Endothelial cell of umbilical vein (primary cell): ENCODE data around the gene ELP4. TPM values are rescaled to one million over a fixed set of nuclear protein-coding genes. Genes with fewer than 3 reads are reported as not detected.

Source experiments
- BruUV-seq: library from RNA; stranded (reverse); fragments of 400-500 nt; replicated peaks from 2 replicates; lab custom pipeline; 2021; lab: Mats Ljungman, UMichigan
- CTCF ChIA-PET: fragments of 300-600, 350-600 bp; sonication (Branson Sonifier 250); formaldehyde crosslinking; loops from one replicate; lab custom pipeline; 2021; ENCODE audit warnings: antibody characterized with exemption, inconsistent platforms; lab: Charles Lee
- POLR2A ChIA-PET: fragments of 300-600, 350-600 bp; sonication (Branson Sonifier 250); formaldehyde crosslinking; loops from one replicate; lab custom pipeline; 2021; ENCODE audit warnings: antibody characterized with exemption, inconsistent platforms; lab: Charles Lee
- DNase-seq: peaks from one replicate; pipeline ENCODE4 v3.0.0-alpha.2; 2011; ENCODE audit warnings: low read depth, low spot score
- FAIRE-seq: peaks from 2 replicates; lab custom pipeline; 2011; peaks lifted over from hg19 to GRCh38; lab: Jason Lieb, UNC
- H2AFZ ChIP-seq: 2 replicates; pipeline ENCODE4 v1.6.0; 2012; ENCODE audit warnings: low read depth, low read length, control low read depth, inconsistent platforms
- H3K27ac ChIP-seq: 2 replicates; pipeline ENCODE4 v1.5.1; 2011; ENCODE audit warnings: low read depth, mild to moderate bottlenecking, control low read depth, low read length, moderate library complexity; ENCODE audit not compliant: insufficient read depth
- H3K27me3 ChIP-seq, 2 experiments: 2 replicates each; pipeline versions ENCODE4 v1.6.0 to v1.6.1; 2011; ENCODE audit warnings: low read length in 2 of 2, mixed read lengths in 1 of 2; ENCODE audit not compliant: control insufficient read depth in 2 of 2, insufficient read depth in 2 of 2
- H3K36me3 ChIP-seq, 2 experiments: 2 replicates in 1 of 2; 3 replicates in 1 of 2; pipeline ENCODE4 v1.5.1; 2011; ENCODE audit warnings: low read length in 2 of 2, mild to moderate bottlenecking in 1 of 2, moderate library complexity in 1 of 2; ENCODE audit not compliant: control insufficient read depth in 2 of 2, insufficient read depth in 2 of 2; ENCODE audit errors: extremely low read depth in 1 of 2
- H3K4me1 ChIP-seq: 3 replicates; pipeline ENCODE4 v1.5.1; 2011; ENCODE audit warnings: mild to moderate bottlenecking, low read length; ENCODE audit not compliant: control insufficient read depth, insufficient read depth; ENCODE audit errors: extremely low read depth
- H3K4me2 ChIP-seq: 2 replicates; pipeline ENCODE4 v1.6.1; 2011; ENCODE audit warnings: low read length, control low read depth, mixed read lengths; ENCODE audit not compliant: insufficient read depth
- H3K4me3 ChIP-seq, 3 experiments: fragments of 200-600 bp in 1 of 3; sonication (generic), shearing (Covaris generic) in 1 of 3; replicated peaks in 1 of 3; 2 replicates each; pipeline ENCODE4 v1.5.1; 2011 to 2016; ENCODE audit warnings: control low read depth in 3 of 3, low read length in 3 of 3, mild to moderate bottlenecking in 2 of 3, inconsistent platforms in 1 of 3, low read depth in 1 of 3, moderate library complexity in 1 of 3; ENCODE audit not compliant: insufficient read depth in 1 of 3
- H3K79me2 ChIP-seq: 2 replicates; pipeline ENCODE4 v1.6.0; 2012; ENCODE audit warnings: low read length, inconsistent platforms; ENCODE audit not compliant: control insufficient read depth, insufficient read depth
- H3K9ac ChIP-seq: replicated peaks from 2 replicates; pipeline ENCODE3; 2011; ENCODE audit warnings: low read length, control low read depth; ENCODE audit not compliant: insufficient read depth; ENCODE audit errors: extremely low read depth
- H3K9me1 ChIP-seq: replicated peaks from 3 replicates; pipeline ENCODE4 v1.6.0; 2011; ENCODE audit warnings: mild to moderate bottlenecking, low read length; ENCODE audit not compliant: control insufficient read depth, insufficient read depth; ENCODE audit errors: extremely low read depth
- H3K9me3 ChIP-seq: replicated peaks from 2 replicates; pipeline ENCODE4 v1.5.1; 2012; ENCODE audit warnings: low read length, inconsistent platforms; ENCODE audit not compliant: control insufficient read depth, insufficient read depth
- H4K20me1 ChIP-seq: replicated peaks from 2 replicates; pipeline ENCODE3; 2011; ENCODE audit warnings: mild to moderate bottlenecking, low read length; ENCODE audit not compliant: control insufficient read depth, insufficient read depth; ENCODE audit errors: extremely low read depth
- FOS ChIP-seq: IDR thresholded peaks from 2 replicates; pipeline ENCODE4 v1.6.1; 2011; ENCODE audit warnings: mild to moderate bottlenecking, low read length, moderate library complexity, borderline replicate concordance; ENCODE audit not compliant: insufficient read depth
- GATA2 ChIP-seq: IDR thresholded peaks from 2 replicates; pipeline ENCODE4 v1.7.0; 2011; ENCODE audit warnings: low read depth, mild to moderate bottlenecking, moderate library complexity, mixed read lengths, low read length; ENCODE audit not compliant: insufficient read length, insufficient read depth
- JUN ChIP-seq: IDR thresholded peaks from 2 replicates; pipeline ENCODE4 v1.6.1; 2011; ENCODE audit warnings: borderline replicate concordance, low read depth; ENCODE audit not compliant: insufficient read length, insufficient read depth
- MYC ChIP-seq: IDR thresholded peaks from one replicate; pipeline ENCODE4 v1.6.1; 2011; ENCODE audit warnings: mild to moderate bottlenecking, low read depth, low read length
- POLR2A ChIP-seq: IDR thresholded peaks from 2 replicates; pipeline ENCODE4 v1.6.1; 2012; ENCODE audit warnings: low read depth, mild to moderate bottlenecking, control low read depth, low read length
- dilution Hi-C: fragments of 300-500 bp; cut with MboI; formaldehyde crosslinking; loops from one replicate; pipeline ENCODE4 v1.15.0; 2019; ENCODE audit warnings: low sequenced_read_pairs; ENCODE audit not compliant: extremely low pct_ligation_motif_present
- intact Hi-C: fragments of 100-400 bp; cut with micrococcal nuclease; formaldehyde crosslinking; loops from one replicate; pipeline ENCODE4 v1.10.0; 2022
- polyA plus RNA-seq, 4 experiments: library from polyadenylated mRNA; depleted of rRNA in 3 of 4; stranded (reverse) in 3 of 4; unstranded in 1 of 4; fragments of >200 nt; gene quantifications; 2 replicates each; pipeline versions ENCODE4 v1.2.1 to v1.2.3, GENCODE V29; 2011 to 2012; ENCODE audit warnings: missing spikeins in 1 of 4
- total RNA-seq: library from RNA; stranded (reverse); gene quantifications from 2 replicates; pipeline ENCODE4 v1.2.3, GENCODE V29; 2021
- TF ChIP-seq, protein P1 (sequence below), 2 donors: IDR thresholded peaks; 1 replicate in 1 of 2; 2 replicates in 1 of 2; pipeline ENCODE4 v1.5.1; 2011; ENCODE audit warnings: low read length in 2 of 2, mild to moderate bottlenecking in 2 of 2, moderate library complexity in 2 of 2, control low read depth in 1 of 2, inconsistent platforms in 1 of 2, low read depth in 1 of 2; ENCODE audit not compliant: insufficient read depth in 1 of 2; ENCODE audit errors: extremely low read depth in 1 of 2

The ELP4 gene
- total and polyA plus RNA-seq, 2 donors (not counting 3 experiments of a cell fraction or from before 2014, with no cell fraction given) = 11.6 to 16.3 TPM

DNA sequence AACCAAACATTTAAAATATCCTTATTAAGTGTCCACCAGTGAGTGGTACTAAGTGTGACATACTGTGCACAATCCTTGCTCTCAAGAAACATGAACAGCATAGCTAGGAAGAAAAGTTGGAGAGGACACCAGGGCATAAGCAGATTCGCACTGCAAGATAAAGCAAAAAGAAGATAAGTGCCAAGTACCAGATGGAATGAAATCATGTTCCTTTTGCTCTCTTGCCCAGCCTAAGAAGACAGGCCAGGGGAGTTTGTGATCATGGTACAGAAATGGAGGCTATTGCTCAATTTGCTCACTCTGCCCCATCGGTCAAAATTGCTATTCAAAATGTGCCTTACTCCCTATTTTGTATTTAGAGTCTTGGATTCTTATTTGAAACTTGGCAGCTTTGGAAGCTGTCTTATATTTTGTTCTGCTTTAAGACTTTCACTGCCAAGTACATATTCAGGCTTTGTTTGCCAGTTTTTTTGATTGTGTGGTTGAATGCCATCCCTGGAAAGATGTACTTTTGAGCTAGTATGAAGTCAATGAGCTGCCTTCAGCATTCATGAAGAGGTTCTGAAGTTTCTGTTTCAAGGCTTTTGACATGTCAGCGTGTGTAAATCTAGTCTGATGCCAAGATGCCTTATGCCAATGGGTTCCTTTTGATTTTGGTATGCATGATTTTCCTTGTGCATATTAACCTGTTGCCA, 211.3 kb downstream of the ELP4 start:
- H4K20me1 ChIP-seq = no peaks in the 10 kb centered on the region
- FAIRE-seq (no peak), DNase-seq (no peak)
- H3K4me3 ChIP-seq = no peak overlapping the region
- H3K9ac ChIP-seq = no peak overlapping the region
- H3K9me1 ChIP-seq = no peaks in the 10 kb centered on the region
- POLR2A ChIA-PET = no interaction called here
- intact Hi-C loops = no loop called here
- H3K27ac ChIP-seq = no peak overlapping the region
- TF ChIP-seq, protein P1, sequence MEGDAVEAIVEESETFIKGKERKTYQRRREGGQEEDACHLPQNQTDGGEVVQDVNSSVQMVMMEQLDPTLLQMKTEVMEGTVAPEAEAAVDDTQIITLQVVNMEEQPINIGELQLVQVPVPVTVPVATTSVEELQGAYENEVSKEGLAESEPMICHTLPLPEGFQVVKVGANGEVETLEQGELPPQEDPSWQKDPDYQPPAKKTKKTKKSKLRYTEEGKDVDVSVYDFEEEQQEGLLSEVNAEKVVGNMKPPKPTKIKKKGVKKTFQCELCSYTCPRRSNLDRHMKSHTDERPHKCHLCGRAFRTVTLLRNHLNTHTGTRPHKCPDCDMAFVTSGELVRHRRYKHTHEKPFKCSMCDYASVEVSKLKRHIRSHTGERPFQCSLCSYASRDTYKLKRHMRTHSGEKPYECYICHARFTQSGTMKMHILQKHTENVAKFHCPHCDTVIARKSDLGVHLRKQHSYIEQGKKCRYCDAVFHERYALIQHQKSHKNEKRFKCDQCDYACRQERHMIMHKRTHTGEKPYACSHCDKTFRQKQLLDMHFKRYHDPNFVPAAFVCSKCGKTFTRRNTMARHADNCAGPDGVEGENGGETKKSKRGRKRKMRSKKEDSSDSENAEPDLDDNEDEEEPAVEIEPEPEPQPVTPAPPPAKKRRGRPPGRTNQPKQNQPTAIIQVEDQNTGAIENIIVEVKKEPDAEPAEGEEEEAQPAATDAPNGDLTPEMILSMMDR (IDR thresholded peaks at IDR 0.05; ENCODE audit: extremely low read depth in 1 of 2, insufficient read depth in 1 of 2, low read depth in 1 of 2, low read length in 2 of 2) = no peak
- no peak for TF ChIP-seq MYC
- TF ChIP-seq FOS = no peak
- no peak for TF ChIP-seq POLR2A
- TF ChIP-seq GATA2 = no peak
- H3K79me2 ChIP-seq = no peaks in the 10 kb centered on the region
- no TSS peak for BruUV-seq
- dilution Hi-C loops = no loop called here
- H3K36me3 ChIP-seq = no peaks in the 10 kb centered on the region
- H3K9me3 ChIP-seq = no peaks in the 10 kb centered on the region
- no peaks in the 10 kb centered on the region for H3K27me3 ChIP-seq
- no peak overlapping the region for H2AFZ ChIP-seq
- H3K4me1 ChIP-seq = no peaks in the 10 kb centered on the region
- CTCF ChIA-PET = no interaction called here
- H3K4me2 ChIP-seq = no peak overlapping the region

DNA sequence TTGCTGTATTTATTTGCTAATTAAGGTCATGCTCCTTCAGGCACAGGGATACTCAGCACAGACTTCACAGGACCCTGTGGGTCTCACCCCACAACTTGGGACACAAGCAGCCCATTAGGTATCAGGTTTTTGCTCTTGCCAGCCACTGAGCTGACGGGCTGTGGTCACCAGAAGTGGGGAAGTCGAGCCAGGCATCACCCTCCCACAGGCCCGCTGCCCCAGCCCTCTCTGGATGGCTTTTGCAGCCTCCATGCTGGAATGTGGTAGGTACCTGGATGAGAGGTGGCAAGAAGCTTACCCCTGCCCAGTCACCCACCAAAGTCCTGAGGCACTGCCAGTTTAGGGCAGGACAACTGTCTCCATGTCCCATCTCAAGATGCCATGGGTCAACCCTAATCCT, 213.2 kb downstream of the ELP4 start:
- BruUV-seq = no TSS peak
- no peak for FAIRE-seq
- TF ChIP-seq JUN = no peak
- TF ChIP-seq, protein P1 (IDR thresholded peaks at IDR 0.05; ENCODE audit: extremely low read depth in 1 of 2, insufficient read depth in 1 of 2, low read depth in 1 of 2, low read length in 2 of 2) = no peak
- TF ChIP-seq FOS = no peak
- Histone ChIP-seq H4K20me1 (no peaks in the 10 kb centered on the region), H3K4me3 (no peak overlapping the region), H3K79me2 (no peaks in the 10 kb centered on the region), H3K36me3 (no peaks in the 10 kb centered on the region), H3K4me2 (no peak overlapping the region), H2AFZ (no peak overlapping the region), H3K27ac (no peak overlapping the region), H3K9ac (no peak overlapping the region), H3K27me3 (no peaks in the 10 kb centered on the region), H3K9me1 (no peaks in the 10 kb centered on the region), H3K9me3 (no peaks in the 10 kb centered on the region), H3K4me1 (no peaks in the 10 kb centered on the region)
- no peak for DNase-seq
- CTCF ChIA-PET = no interaction called here
- POLR2A ChIA-PET = no interaction called here
- intact Hi-C loops = no loop called here
- dilution Hi-C loops = no loop called here
